Measurements from ENCODE around the gene S100A6.
A peak's percentile ranks its signal among the peaks of the same experiment; 100 is the strongest.
"Not testable (repeated sequence)": the region's sequence is repeated elsewhere in the genome, so short reads cannot be mapped to it uniquely, and the experiment has no call there.

Gene S100A6

GRCh38 chr1:153563483-153563901 is 27.7 kb upstream of the S100A6 start:
- no peak for DNase-seq

GRCh38 chr1:153562021-153562420 is 26.2 kb upstream of the S100A6 start:
- DNase-seq, result not testable (repeated sequence)

GRCh38 chr1:153561466-153561985 is 25.7 kb upstream of the S100A6 start:
- DNase-seq, result no peak

DNA sequence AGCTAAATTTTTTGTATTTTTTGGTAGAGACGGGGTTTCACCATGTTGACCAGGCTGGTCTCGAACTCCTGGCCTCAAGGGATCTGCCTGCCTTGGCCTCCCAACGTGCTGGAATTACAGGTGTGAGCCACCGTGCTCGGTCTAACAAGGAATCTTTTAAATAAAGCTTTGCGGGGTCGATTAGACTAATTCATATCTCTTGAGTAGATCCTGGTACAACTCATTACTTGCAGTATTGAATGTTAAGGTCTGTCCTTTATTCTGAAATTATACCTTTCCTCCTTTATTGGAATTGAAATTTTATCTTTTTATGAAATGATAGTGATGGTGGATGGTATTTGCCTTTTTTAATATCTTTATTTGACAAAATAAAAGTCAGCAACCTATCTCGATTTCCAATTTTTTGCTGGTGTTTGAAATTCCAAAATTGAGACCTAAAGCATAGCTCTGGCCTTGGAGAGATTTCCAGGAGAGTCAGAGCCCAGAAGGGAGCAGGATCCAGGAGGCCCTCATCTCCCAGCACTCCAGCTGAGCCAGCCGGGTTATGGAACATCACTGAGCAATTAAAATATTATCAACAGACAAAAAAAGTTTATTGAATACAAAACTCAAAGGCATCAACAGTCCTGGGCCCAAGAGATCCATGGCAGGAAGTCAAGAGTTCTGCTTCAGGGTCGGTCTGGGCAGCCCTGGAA is 25.1 kb upstream of the S100A6 start:
- DNase-seq, result no peak

GRCh38 chr1:153560241-153560640 is 24.4 kb upstream of the S100A6 start:
- DNase-seq, result no peak

DNA sequence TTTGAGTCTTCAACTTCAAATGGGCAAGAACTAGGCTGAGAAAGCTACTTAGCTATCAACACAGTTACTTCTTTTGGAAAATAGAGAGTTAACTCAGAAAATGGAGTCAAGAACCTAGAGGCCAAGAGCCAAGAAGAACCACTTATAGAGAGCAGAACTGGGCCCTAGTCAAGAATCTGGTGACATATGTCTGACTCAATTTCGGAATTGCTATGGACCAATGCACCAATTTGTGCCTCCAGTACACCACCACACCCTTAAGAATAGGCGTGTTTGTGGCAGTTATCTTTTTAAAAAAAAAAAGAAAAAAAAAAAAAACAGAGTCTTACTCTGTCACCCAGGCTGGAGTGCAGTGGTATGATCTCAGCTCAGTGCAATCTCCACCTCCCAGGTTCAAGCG is 22.1 kb upstream of the S100A6 start:
- DNase-seq, result no peak

GRCh38 chr1:153556348-153556747 is 20.6 kb upstream of the S100A6 start:
- DNase-seq, result no peak

DNA sequence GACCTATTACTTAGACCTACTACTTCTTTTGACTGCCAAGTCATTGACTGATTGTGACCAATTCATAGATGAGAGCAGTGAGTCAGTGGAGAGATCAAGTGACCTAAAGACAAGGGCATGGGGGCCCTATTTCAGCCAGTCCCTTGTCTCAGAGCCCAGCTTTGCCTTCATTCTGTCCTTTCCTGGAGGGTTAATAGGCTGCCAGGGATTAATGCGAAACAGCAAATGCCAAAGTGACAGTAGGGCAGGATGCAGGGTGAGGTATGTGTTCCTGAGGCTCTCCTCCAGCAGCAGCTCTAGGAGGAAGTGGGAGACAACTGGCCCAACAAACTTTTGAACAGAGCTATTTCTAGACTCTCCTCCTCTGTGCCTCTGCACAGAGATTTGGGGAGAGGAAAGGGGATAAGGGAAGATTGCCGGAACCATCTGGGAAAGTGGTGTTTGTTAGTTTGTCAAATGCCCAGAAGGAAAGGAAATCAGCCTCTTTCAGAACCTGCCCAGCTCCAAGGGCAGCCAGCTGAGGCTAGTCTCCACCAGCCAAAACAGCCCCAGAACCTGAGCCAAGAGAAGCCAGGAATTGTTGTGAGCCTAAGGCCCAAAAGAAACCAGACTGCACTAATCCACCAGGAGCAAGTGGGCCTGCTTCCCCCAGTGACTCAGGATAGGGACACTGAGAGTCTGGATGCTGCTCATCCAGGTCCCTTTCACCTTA is 18.2 kb upstream of the S100A6 start:
- no peak for DNase-seq

DNA sequence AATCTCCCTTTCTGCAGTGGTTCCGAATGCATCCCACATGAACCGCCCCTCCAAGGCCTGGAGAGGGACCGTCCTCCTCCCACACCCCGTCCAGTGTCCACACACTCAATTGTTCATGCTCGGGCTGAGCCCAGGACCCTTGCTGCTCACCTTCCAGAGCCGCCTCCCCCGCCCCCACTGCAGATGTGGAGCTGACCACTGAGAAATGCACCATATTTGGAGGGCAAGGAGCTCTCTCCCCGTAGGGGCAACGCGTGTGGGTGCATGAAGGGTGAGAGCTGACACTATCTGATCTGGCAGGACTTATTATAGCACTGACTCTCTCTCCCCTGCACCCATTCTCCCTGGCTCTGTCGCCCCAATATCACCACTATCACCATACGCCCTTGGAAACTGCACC is 17.3 kb upstream of the S100A6 start:
- DNase-seq, result no peak

DNA sequence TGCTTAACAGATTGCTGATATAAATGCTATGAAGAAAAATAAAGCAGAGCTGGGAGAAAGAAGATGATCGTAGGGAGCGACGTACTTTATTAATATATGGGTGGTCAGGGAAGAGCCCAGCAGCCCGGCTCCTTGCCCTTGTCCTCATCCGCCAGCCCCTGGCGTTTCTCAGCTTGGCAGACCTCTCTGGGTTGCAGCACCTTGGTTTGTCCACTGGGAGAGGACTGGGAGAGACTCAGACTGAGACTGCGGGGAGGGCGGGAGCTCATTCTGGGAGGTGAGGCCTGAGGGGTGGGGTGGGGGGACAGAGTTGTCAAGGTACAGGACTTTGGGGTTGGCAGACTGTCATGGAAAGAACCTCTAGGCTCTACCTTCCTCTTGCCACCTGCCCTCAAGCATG is 16.5 kb upstream of the S100A6 start:
- DNase-seq, result no peak

DNA sequence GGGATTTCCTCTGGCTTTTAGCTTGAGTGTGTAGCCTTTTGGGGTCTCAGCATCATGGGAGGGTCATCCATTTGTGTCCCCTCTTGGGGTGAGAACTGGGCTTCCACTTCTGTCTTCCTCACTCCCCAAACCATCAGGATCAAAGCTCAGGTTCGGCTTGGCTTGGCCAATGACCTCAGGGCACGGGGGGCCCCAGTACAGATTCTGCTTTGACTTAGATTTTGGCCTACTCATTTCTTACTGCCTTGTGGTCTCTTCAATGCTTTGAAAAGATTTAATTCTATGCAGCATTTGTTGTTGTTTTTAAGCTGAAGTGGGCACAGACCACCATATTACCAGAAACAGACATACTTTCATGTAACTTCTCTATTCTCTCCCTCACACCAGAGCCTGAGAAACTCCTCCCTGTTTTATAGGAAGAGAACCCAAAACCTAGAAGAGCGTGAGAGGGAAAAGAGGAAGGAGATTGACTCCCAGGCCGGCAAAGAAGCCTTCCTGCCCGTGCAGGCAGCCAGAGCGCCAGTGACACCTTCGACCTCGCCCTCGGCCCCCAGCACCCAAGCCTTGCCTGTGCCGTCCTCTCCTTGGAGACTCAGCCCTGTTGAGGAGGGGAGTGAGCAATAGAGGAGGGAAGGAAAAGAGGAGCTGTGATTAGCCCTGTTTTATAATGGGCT is 15.2 kb upstream of the S100A6 start:
- DNase-seq, result no peak

DNA sequence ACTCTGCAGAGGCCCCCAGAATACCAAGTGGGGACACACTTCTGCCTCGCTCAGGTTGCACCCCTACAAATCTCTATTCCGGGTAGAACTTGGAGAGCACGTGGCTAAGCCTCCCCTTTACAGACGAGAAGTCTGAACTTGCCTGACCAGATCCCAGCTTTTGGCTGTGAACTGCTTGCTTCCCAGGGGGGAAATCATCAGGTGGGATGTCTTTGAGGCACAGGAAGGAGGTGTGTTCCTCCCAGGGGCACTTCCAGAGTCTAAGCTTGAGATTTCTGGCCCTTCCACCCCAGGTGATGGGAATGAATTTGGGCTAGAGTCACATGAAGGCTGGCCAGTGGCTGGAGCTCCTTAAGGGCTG is 14.6 kb upstream of the S100A6 start:
- no peak for DNase-seq

GRCh38 chr1:153549741-153550397 is 14.1 kb upstream of the S100A6 start:
- DNase-seq, result no peak

DNA sequence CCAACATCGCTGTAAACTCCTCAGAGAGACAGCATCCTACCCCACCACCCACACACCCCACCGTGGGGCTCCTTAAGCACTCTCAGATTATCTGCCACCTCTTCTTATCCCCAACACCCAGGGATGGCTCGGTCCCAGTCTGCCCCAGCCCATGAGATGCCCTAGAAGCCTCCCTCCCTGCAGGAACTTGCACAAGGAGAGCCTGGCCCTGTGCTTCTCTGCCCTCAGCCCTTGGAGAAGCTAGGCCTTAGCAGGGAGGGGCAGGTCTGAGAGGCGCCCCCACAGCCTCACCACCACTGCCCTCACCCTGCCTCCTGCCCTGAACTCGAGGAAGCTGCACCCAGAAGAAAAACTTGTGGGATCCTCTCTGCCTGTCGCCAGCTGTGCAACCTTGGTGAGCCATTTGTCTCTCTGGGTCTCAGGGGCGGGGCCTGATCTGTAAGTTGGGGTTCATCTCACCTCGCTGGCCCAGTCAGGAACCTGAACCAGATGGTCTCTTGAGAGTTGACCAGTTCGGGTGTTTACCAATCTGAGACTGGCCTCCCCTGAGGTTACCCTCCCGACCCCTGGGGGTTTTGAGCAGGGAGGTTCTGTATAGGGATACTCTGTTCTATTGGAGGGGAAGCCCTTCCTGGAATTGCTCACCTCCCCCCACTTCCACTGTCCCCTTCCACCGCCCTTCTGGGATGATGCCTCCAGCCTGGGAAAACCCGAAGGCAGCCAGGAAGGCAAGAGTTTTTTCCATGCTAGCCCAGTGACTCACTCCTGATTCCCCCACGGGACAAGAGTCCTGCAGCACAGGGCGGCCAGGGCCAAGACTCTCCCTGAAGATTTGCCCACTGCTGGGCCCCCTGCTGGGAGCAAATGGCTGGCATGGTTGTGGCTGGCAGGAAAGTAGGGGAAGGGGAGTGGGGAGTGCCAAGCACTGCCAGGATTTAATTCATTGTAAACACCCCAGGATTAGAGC is 13.2 kb upstream of the S100A6 start, which contains the start of gene S100A3:
Gene S100A3 (minus strand): TSS at position 537 of the 967 bp plus-strand sequence. CDS start 773 bp downstream, outside the sequence.
- DNase-seq, result no peak

DNA sequence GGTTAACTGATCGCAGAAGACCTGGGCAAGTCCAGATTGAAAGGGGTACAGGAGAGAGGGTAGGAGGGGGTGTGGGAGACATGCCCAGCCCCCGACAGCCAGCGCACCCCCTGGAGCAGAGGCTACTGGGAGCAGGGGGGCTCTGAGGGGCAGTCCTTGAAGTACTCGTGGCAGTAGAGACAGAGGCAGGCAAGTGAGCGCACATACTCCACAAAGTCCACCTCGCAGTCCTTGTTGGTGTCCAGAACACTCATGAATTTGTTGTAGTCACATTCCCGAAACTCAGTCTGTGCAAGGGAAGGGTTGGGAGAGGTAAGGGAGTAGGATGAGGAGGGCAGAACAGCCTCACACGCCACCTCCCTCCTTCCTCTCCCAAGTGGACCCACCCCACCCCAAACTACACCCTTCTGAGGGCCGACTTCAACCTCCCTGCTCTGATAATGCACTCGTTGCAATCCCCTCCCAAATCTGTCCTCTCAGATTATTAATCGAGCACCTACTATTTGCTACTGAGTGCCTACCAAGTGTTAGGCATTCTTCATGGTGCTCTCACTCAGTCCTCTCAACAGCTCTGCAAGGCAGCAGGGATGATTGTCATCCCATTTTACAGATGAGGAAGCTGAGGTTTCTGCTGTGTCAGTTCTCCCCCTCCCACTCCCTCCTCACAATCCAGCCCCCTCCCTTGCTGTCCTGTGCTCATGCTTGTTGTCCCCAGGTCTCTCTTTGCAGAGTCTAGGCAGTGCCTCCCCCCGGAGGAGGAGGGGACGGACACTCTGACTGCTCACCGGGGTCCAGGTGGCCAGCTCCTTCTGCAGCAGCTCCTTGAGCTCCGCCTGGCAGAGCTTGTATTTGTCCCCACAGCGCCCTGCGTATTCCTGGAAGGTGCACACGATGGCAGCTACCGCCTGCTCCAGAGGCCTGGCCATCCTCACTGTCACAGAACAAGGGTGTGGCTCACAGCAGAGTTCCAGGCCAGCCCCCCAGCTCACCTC is 12.1 kb upstream of the S100A6 start:
- no peak for DNase-seq

DNA sequence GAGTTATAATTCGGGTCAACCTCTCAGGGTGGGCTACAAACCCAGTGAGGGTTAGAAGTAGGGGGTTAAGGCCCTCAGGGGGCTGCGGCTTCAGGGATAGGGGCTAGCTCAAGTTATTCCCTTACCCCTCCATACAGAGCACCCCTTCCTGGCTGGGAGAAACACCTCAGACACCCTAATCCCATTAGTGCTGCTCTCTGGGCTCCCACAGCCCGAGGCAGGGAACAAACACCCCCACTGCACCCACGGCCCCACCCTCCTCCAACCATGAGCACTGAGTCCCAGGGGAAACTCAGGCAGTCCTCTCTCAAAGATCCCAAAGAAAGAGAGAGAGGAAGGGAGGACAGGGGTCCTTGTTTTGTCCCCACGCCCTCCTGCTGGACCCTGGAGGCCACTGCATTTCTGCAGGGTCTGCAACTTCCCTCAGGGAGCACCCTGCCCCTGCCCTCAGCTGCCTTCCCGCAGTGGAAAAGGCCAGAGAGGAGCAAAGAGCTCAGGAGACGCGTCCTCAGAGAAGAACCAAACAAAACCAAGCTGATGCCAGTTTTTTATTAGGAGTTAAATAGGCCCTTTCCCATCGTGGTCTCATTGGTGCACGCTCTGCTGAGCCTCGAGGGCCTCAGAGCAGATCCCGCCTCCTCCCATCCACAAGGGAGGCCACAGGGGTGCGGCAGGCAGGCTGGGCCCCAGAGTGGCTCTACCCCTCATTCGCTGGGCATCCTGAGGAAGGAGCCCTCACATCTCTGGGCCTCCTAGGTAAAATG is 11.2 kb upstream of the S100A6 start:
- DNase-seq, result no peak

GRCh38 chr1:153546371-153546770 is 10.6 kb upstream of the S100A6 start:
- no peak for DNase-seq

GRCh38 chr1:153545067-153546055 is 9.6 kb upstream of the S100A6 start, which contains the start of gene S100A4:
Gene S100A4 (minus strand): TSS chr1:153545806. CDS start chr1:153544794, 1,012 bp downstream.
- peak; percentile 95 for DNase-seq
